Renal pelvis (tissue), 4 donors: ENCODE data around the gene NOP14. TPM values are rescaled to one million over a fixed set of nuclear protein-coding genes. Genes with fewer than 3 reads are reported as not detected.

Source experiments
- DNase-seq: peaks from one replicate; pipeline ENCODE4 v3.0.0-alpha.2; 2013
- polyA plus RNA-seq, 3 donors: library from polyadenylated mRNA; unstranded; fragments of 120-200 nt; gene quantifications; one replicate each; pipeline ENCODE4 v1.2.1, GENCODE V29; 2013; ENCODE audit not compliant: insufficient read length in 3 of 3

Gene NOP14
- polyA plus RNA-seq, 3 donors, result 29.7 to 32.9 (median 32.6) TPM

- DNase-seq, result no peak
These were observed 47.4 kb downstream of the NOP14 start for GRCh38 chr4:2915789-2916188.

GRCh38 chr4:2914256-2915126 lies 48.7 kb downstream of the NOP14 start:
- DNase-seq, result no peak

DNA sequence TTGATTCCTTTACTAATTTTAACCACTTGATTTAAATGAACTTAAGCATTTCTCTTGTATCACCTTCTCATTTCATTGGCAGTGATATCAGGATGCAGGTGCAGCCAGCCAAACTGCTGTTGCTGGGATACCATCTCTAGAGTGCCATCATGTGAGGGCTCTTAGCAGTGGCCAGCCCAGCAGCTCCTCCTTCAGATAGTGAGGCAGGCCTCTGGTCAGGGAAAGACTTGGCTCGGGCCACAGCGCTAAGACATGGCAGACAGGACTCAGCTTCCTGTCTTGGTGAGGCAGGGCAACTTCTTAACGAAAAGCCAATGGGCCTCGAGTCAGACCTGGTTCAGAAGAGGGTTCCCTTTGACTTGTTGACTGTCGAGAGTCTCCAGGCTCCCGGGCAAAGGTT lies 50.0 kb downstream of the NOP14 start:
- no peak for DNase-seq

DNA sequence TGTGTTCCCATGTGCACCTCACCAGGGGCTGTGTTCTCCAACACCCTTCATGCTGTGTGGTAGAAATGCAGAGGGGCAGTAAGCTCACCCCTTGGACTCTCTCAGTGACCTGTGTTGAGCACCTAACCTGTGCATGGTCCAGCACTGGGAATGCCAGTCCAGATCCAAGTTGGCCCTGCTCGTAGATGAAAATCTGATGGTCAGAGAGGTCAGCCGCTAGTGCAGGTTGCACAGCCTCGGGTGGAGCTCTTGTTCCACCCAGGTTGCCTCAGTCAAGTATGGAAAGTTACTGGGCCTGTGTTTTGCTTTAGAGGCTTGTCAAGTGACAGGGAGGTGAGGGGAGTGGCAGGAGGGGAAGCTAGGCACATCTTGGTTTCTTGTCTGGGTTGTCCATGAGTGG lies 51.3 kb downstream of the NOP14 start:
- DNase-seq, result no peak

DNA sequence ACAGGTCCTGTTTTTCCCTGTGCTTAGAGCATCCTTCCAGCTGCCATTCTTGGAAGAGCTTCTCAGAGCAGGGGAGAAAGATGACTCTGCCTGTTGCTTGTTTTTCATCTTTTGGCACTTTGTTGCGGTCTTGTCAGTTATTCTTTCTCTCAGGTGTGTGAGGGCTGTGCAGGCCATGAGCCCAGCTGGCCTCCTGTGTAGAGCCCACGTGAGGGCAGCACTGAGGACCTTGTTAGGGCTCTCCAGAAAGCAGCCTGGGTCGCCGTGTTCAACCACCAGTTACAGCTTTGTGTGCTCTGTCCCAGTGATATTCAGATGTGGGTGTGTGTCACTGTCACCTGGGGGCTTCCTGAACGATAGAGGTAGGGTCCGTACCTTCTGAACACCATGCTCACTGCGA lies 52.8 kb downstream of the NOP14 start:
- no peak for DNase-seq

- DNase-seq, result no peak
These were observed 53.6 kb downstream of the NOP14 start for GRCh38 chr4:2909583-2909982.

- DNase-seq, result no peak
These were observed 54.5 kb downstream of the NOP14 start for GRCh38 chr4:2908686-2909085.

GRCh38 chr4:2907706-2908293 lies 55.4 kb downstream of the NOP14 start:
- DNase-seq, result no peak

- no peak for DNase-seq
These were observed 56.0 kb downstream of the NOP14 start for GRCh38 chr4:2907226-2907625.

DNA sequence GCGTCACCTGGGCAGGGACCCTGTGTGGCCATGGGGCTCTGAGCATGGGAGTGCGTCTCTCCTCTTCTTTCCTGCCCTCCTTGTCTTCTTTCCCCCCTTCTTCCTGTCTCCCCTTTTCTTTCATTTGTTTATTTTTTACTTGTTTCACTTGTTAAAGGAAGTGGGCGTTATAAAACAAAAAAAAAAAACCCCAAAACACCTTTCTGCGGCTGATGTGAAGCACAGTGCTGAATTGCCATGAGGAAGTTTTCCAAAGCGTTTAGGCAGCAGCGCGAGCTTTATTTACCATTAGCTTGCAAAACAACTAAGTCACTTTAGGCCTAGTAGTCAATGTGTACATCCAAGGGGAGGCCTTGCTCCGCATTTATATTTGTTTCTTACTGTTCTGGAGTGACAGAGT lies 57.0 kb downstream of the NOP14 start:
- no peak for DNase-seq

DNA sequence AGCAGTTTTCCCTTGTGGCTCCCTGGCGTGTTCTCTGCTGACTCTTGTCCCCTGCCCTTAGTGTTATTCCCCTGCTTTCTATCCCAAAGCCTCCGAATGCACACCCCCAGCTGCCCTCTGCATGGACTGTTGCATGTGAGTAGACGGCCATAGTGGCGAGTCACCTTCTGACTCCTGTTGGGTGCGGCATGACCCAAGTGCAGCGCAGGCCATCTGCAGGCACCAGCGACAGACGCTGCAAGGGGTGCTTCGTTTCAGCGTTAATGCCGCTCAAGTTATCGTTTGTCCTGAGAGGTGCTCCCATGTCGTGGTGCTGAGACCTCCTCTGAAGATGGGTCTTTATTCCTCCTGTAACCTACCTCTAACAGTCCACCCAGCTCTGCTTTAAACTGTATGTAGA lies 57.7 kb downstream of the NOP14 start:
- no peak for DNase-seq

- DNase-seq, result no peak
These were observed 61.1 kb downstream of the NOP14 start for GRCh38 chr4:2902126-2902525.

GRCh38 chr4:2901186-2901585 lies 62.0 kb downstream of the NOP14 start:
- DNase-seq, result no peak

DNA sequence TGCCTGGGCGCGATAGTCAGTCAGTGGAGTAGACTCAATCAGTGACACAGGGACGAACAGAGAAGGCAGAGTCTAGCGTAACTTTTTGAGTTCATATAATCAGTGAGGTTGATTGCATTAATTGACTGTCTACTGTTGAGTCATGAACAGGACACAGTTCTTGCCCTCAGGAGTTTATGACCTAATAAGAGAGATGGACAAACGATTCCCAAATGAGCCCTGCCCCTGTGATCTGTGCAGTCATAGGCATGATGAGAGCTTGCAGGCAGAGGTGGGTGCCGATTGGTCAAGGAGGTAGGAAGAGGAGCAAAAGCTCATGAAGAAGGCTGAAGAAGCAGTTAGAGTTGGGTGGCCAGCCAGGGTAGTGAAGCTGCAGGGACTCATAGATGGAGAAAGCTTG lies 62.5 kb downstream of the NOP14 start:
- DNase-seq, result no peak

GRCh38 chr4:2898001-2898400 lies 65.2 kb downstream of the NOP14 start:
- DNase-seq, result no peak

GRCh38 chr4:2893772-2894171 lies 69.4 kb downstream of the NOP14 start:
- DNase-seq, result no peak

- DNase-seq, result no peak
These were observed 71.9 kb downstream of the NOP14 start for GRCh38 chr4:2891294-2891693.

- DNase-seq, result no peak
These were observed 74.3 kb downstream of the NOP14 start for GRCh38 chr4:2888886-2889285.

Other genes with a start within 250 kb of the NOP14 start
- gene TNIP2, start 207.1 kb downstream of the NOP14 start, polyA plus RNA-seq, result 10 to 100 TPM; 23.1 to 24.3 (median 23.9) TPM
- 10 to 100 TPM; 36.8 to 56.6 (median 46.1) TPM for gene SH3BP2, start 170.3 kb downstream of the NOP14 start, polyA plus RNA-seq
- 100 to 1,000 TPM; 261 to 290 (median 281) TPM for gene ADD1, start 119.6 kb downstream of the NOP14 start, polyA plus RNA-seq
- 10 to 100 TPM in 1 of 3 donors, 1 to 10 TPM in 2; 7.9 to 11.5 (median 8.8) TPM for gene GRK4, start 165 bp upstream of the NOP14 start, polyA plus RNA-seq
- gene HTT-AS, start 111.1 kb upstream of the NOP14 start, polyA plus RNA-seq, result not detected
- gene HTT, start 111.3 kb upstream of the NOP14 start, polyA plus RNA-seq, result 10 to 100 TPM; 31.9 to 44.9 (median 38.7) TPM